ENCODE measurements around the gene ZNF776.
"Not testable (repeated sequence)": the region's sequence is repeated elsewhere in the genome, so short reads cannot be mapped to it uniquely, and the experiment has no call there.

ZNF776 gene

DNA sequence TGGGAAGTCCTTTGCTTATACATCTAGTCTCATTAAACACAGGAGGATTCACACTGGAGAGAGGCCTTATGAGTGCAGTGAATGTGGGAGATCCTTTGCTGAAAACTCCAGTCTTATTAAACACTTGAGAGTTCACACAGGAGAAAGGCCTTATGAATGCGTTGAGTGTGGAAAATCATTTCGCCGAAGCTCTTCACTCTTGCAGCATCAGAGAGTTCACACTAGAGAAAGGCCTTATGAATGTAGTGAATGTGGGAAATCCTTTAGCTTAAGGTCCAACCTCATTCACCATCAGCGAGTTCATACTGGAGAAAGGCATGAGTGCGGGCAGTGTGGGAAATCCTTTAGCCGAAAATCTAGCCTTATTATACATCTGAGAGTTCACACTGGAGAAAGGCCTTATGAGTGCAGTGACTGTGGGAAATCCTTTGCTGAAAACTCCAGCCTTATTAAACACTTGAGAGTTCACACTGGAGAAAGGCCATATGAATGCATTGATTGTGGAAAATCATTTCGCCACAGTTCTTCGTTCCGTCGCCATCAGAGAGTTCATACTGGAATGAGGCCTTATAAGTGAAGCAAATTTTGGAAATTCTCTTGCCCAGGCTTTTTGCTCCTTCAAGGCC is 32.7 kb downstream of the ZNF776 start:
- no peak for DNase-seq

DNA sequence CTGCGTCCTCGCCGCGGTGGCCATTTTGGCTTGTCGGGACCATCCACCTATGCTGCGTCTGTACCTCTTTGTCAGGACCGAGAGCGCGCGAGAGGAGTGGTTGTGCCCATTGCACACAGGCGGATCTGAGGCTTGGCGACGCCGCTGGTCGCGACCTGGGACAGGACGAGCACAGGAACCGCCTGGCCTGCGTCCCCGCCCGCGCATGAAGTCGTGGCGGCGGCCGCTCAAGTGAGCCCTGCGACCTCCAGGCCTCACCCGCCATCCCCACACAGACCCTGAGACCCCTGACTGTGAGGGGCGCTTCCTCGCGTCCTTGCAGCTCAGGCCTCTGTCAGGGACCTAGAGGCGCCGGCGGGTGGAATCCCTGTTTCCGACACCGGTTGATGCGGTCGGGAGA is 39.7 kb downstream of the ZNF776 start:
- no peak for DNase-seq

DNA sequence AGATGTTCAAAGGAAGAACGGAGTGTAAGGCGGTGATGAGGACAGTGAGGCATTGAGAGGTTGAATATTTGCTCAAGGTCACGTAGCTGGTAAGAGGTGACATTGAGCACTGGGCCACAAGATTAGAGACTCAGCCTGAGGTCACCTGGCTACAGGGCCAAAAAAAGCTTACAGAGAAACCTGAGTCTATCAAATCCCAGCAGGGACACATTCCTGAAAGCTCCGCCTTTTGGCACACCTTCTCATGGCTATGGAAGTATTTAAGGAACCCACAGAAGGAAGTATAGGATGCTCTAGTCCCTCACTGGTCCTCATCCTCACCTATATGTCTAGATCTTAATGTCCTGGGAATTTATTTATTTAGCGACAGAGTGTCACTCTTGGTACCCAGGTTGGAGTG is 40.3 kb downstream of the ZNF776 start:
- DNase-seq, result no peak

DNA sequence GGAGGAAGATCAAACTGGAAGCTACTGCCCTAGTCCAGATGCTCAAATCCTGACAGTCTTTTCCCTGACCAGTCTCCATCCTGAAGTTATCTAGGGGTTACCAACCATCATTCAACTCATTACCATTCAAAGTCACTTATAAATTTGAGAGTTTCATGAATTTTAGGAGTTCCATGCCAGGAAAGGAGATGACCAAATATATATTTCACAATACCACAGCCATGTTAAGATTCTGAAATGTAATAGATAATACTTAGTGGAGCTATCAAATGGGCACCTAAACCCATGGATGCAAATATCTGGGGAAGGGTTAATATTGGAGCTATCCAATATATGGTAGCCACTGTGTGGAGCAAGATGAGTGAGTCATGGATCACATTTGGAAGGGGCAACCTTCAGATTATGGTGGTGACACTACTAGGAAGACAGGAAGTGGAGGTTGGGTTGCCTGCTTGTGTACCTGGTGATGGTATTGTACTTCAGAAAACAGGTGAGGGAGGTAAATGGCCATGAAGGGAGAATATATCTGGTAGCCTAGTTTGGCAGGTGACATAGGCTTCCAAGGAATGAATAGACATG is 41.6 kb downstream of the ZNF776 start:
- no peak for DNase-seq

DNA sequence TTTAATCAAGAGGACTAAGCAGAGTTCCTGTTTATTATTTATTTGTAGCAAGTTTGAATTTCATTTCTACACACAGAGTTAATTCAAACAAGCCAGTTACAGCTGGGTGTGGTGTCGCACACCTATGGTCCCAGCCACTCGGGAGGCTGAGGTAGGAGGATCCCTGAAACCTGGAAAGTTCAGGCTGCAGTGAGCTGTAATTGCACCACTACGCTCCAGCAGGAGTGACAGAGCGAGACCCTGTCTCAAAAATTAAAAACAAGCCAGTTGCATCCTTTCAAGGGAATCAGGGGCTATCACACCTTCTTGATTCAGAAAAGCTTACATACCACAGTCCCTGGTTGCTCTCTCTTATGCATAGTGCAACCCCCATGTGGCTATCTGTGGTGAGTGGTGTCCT is 42.7 kb downstream of the ZNF776 start:
- no peak for DNase-seq

DNA sequence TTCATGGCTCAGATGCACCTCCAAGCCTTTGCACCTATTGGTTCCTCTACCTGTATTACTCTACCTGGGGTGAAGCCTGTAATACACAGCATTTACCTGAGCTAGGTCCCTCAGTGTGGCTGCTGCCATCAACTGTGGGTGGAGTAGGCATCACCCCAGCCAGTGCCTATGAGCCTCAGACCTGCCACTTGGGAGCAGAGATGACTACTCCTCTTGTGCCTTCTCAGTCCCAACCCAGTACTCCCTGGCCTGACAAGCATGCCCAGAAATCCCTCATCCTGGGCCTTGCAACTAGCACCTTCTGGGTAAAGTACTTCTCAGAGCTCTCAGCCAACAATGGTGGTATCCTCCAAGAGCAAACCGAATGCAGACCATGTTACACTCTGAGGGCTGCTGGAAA is 50.0 kb downstream of the ZNF776 start:
- DNase-seq, result not testable (repeated sequence)

DNA sequence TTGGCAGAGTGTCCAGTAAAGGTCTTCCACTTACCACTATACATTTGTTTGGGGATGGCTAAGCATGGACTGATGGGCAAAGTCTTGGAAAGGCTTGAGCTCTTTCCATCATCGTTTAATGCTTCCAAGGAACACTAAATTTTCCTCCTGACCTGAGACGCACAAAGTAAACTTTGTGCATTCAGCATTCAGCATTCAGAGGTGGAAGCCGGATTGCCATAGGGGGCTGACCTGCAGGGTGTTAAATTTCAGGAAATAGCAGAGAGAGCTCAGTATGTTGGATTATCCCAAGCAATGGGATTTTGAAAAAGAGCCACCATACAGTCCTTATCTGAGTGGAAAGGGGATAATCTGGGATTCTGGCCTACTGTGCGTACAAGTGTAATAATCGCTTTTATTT is 54.1 kb downstream of the ZNF776 start:
- DNase-seq, result no peak

DNA sequence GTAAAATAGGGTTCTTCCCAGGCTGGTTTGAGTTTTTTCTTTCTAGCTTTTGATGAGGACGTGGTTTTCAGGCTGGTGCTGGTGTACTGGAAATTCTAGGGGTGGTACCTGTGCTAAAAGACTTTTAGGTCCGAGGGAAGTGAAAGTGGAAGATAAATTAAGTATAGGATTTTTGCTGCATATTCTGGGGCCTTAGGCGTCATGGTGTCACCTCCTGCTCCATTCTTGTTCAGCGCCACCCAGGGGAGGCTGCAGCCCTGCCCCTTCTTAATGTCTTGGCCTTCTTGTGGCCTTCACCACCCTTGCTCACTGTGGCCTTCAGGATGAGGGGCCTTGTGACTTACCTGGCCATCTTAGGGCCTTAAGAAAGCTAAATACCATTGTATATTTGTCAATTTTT is 55.7 kb downstream of the ZNF776 start:
- no peak for DNase-seq

DNA sequence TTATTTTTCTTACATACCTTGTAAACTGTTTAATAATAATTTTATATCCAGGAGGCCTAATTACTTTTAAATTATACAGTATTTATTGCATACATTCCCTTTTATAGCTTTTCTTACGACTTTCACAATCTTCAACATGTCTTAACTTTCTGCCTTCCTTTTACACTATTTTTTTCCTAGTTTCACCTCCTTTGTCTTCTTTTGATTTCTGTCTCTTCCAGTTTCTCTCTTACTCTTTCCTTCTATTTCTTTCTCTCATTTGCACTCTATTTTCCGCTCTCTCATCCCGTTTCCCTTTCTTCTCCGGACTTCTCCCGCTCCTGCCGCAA is 56.6 kb downstream of the ZNF776 start:
- no peak for DNase-seq

DNA sequence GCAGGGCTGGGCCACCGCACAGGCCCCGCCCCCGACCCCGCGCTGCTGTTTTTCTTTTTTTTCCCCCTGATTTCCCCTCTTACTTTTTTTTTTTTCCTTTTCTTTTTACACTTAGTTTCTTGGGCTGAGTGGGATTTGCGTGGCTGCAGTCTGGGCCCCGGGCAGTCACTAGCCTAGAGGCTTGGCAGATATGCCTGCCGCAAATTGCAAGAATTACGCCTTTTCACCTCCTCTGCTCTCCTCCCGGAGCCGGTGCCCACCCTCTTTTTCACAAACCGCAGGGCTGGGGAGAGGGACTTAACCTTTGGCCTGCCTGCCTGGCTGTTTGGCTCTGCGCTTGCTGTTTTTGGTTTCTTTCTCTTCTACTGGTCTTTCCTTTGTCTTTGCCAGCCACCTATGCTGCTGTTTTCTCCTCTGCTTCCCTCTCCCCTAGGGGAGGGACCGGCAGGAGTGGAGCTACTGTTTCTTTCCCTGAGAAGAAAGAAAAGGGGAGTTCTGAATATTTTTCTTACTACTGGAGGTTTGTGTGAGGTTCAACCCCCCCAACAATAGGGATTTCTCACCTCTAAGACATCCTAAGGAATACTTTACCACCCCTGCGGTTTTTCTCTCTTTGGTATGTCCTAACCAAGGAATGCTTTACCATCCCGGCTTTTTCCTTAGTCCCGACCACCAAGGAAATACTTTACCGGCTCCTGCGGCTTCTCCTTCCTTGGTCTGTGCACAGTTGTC is 57.1 kb downstream of the ZNF776 start:
- no peak for DNase-seq

DNA sequence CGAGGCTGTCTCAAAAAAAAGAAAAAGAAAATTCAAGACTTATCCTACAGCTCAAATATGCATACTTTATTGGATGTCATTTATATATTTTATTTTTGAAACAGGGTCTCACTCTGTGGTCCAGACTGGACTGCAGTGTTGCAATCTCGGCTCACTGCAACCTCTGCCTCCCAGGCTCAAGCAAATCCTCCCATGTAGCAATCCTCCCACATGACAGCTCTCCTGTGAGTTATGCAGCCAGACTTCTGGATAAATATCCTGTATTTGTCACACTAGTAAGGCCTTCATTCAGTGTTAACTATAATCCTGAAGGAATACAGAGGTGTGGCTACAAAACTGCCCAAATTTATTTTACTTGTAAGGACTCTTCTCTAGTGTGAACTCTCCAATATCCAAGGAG is 60.9 kb downstream of the ZNF776 start:
- DNase-seq, result no peak

Data from NCI-H2081 treated with DMSO at 0.1 percent for 48 hours (cell line).